Measurements from ENCODE around the gene INPP4B.

GRCh38 chr4:142129473-142129872, 716.6 kb downstream of the INPP4B start:
- TF ChIP-seq CTCF (conservative IDR thresholded peaks at IDR 0.05; ENCODE audit: low read length): no peak
- TF ChIP-seq EZH2phosphoT487 (IDR thresholded peaks at IDR 0.05; ENCODE audit: borderline replicate concordance, low read depth, low read length): no peak
